DND-41 (cell line): ENCODE results near the gene CCL25.

Experiments used
- ATAC-seq: fragments of 200-7000 bp; cut with Tn5 transposase; 3 replicates; pipeline ENCODE4 v1.9.1; 2021; ENCODE audit warnings: low read depth; ENCODE audit not compliant: insufficient read depth
- DNase-seq: peaks from one replicate; pipeline ENCODE4 v3.0.0-alpha.2; 2020
- H2AFZ ChIP-seq: 2 replicates; pipeline ENCODE4 v1.6.0; 2012; ENCODE audit warnings: low read depth, low read length
- H3K27ac ChIP-seq: 2 replicates; pipeline ENCODE4 v1.5.1; 2012; ENCODE audit warnings: low read length, inconsistent platforms
- H3K27me3 ChIP-seq: fragments of 200-600 bp; sonication (generic); 2 replicates; pipeline ENCODE4 v1.6.0; 2012; ENCODE audit warnings: low read length, mild to moderate bottlenecking, inconsistent platforms; ENCODE audit not compliant: insufficient read depth, poor library complexity
- H3K36me3 ChIP-seq: 2 replicates; pipeline ENCODE4 v1.5.1; 2012; ENCODE audit warnings: low read length, inconsistent platforms; ENCODE audit not compliant: insufficient read depth
- H3K4me1 ChIP-seq: 2 replicates; pipeline ENCODE4 v1.5.1; 2012; ENCODE audit warnings: mild to moderate bottlenecking, low read length; ENCODE audit not compliant: insufficient read depth
- H3K4me2 ChIP-seq: 2 replicates; pipeline ENCODE4 v1.6.0; 2012; ENCODE audit warnings: mild to moderate bottlenecking, moderate library complexity, low read length, inconsistent platforms; ENCODE audit not compliant: insufficient read depth
- H3K4me3 ChIP-seq, 2 experiments: fragments of 200-600 bp in 1 of 2; shearing (Covaris generic) in 1 of 2; 2 replicates each; pipeline ENCODE4 v1.5.1; 2012 to 2016; ENCODE audit warnings: inconsistent platforms in 2 of 2, low read length in 2 of 2, mild to moderate bottlenecking in 2 of 2, low read depth in 1 of 2, moderate library complexity in 1 of 2
- H3K79me2 ChIP-seq: 2 replicates; pipeline ENCODE4 v1.6.0; 2012; ENCODE audit warnings: low read length, inconsistent platforms; ENCODE audit not compliant: insufficient read depth
- H3K9ac ChIP-seq: 2 replicates; pipeline ENCODE4 v1.6.0; 2012; ENCODE audit warnings: low read depth, mild to moderate bottlenecking, inconsistent platforms, low read length, moderate library complexity
- H3K9me3 ChIP-seq: 2 replicates; pipeline ENCODE4 v1.5.1; 2012; ENCODE audit warnings: low read length, moderate library complexity, mild to moderate bottlenecking, inconsistent platforms; ENCODE audit not compliant: insufficient read depth, severe bottlenecking
- H4K20me1 ChIP-seq: 2 replicates; pipeline ENCODE4 v1.6.0; 2012; ENCODE audit warnings: low read length; ENCODE audit not compliant: insufficient read depth
- CTCF ChIP-seq: IDR thresholded peaks from 2 replicates; pipeline ENCODE4 v1.5.1; 2012; ENCODE audit warnings: borderline replicate concordance, low read length, moderate library complexity, mild to moderate bottlenecking; ENCODE audit not compliant: poor library complexity, severe bottlenecking; ENCODE audit errors: extremely low read depth
- EZH2 ChIP-seq: IDR thresholded peaks from 3 replicates; pipeline ENCODE4 v1.6.1; 2012; ENCODE audit warnings: borderline replicate concordance, low read depth, mild to moderate bottlenecking, moderate library complexity, low read length, inconsistent platforms; ENCODE audit not compliant: severe bottlenecking

CCL25 gene

DNA sequence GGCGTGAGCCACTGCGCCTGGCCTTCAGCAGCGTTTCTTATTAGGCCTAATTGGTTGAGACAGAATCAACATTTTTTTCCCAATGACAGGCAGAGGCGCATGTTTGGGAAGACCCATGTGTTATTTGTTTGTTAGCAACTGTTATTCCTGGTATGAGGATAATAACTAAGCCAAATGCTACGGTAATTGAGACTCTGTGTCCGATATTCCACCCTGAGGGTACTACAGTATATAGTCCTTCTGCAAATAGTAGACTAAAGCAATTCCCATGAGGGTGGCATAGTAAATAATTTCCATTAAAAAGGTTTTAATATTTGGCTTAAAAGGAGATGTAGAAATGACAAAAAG is 18.4 kb upstream of the CCL25 start:
- Histone ChIP-seq H3K27me3 (no peaks in the 10 kb centered on the region), H3K4me2 (no peak overlapping the region), H3K4me3 (no peak overlapping the region), H4K20me1 (no peaks in the 10 kb centered on the region), H3K36me3 (no peaks in the 10 kb centered on the region), H3K9ac (no peak overlapping the region), H3K9me3 (no peaks in the 10 kb centered on the region), H3K27ac (no peak overlapping the region), H3K79me2 (no peaks in the 10 kb centered on the region), H2AFZ (no peak overlapping the region), H3K4me1 (no peaks in the 10 kb centered on the region)
- DNase-seq (no peak), ATAC-seq (no peak)
- no peak for TF ChIP-seq EZH2
- TF ChIP-seq CTCF = no peak

GRCh38 chr19:8036434-8037099 is 16.0 kb upstream of the CCL25 start:
- ATAC-seq (no peak), DNase-seq (no peak)
- Histone ChIP-seq H3K27me3 (no peaks in the 10 kb centered on the region), H3K4me3 (no peak overlapping the region), H3K9me3 (no peaks in the 10 kb centered on the region), H3K4me1 (no peaks in the 10 kb centered on the region), H2AFZ (no peak overlapping the region), H3K4me2 (no peak overlapping the region), H3K79me2 (no peaks in the 10 kb centered on the region), H3K36me3 (no peaks in the 10 kb centered on the region), H4K20me1 (no peaks in the 10 kb centered on the region), H3K9ac (no peak overlapping the region), H3K27ac (no peak overlapping the region)
- TF ChIP-seq EZH2 = no peak
- no peak for TF ChIP-seq CTCF

DNA sequence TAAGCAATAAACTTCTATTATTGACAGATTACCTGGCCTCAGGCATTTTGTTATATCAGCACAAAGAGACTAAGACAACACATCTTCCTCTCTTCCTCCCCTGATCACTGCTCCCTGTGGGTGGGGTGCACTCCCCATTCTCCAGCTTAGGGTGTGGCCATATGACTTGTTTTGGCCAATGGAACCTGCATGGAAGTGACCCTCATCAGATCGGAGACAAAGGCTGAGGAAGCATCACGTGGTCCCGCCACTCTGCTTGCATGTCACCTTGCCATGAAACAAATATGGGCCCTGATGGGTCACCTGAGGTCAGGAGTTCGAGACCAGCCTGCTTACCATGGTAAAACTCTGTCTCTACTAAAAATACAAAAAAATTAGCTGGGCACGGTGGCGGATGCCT is 13.7 kb upstream of the CCL25 start:
- no peak overlapping the region for H3K4me2 ChIP-seq
- no peaks in the 10 kb centered on the region for H3K4me1 ChIP-seq
- no peak for DNase-seq
- no peak for ATAC-seq
- no peak overlapping the region for H3K9ac ChIP-seq
- H3K27me3 ChIP-seq = no peaks in the 10 kb centered on the region
- no peaks in the 10 kb centered on the region for H4K20me1 ChIP-seq
- H3K9me3 ChIP-seq = no peaks in the 10 kb centered on the region
- H3K79me2 ChIP-seq = no peaks in the 10 kb centered on the region
- no peak overlapping the region for H3K4me3 ChIP-seq
- H3K36me3 ChIP-seq = no peaks in the 10 kb centered on the region
- no peak overlapping the region for H2AFZ ChIP-seq
- H3K27ac ChIP-seq = no peak overlapping the region
- TF ChIP-seq EZH2 (no peak), CTCF (no peak)

GRCh38 chr19:8039231-8039630 is 13.3 kb upstream of the CCL25 start:
- TF ChIP-seq EZH2 (no peak), CTCF (no peak)
- Histone ChIP-seq H4K20me1 (no peaks in the 10 kb centered on the region), H3K27me3 (no peaks in the 10 kb centered on the region), H3K79me2 (no peaks in the 10 kb centered on the region), H3K4me1 (no peaks in the 10 kb centered on the region), H3K36me3 (no peaks in the 10 kb centered on the region), H2AFZ (no peak overlapping the region), H3K9ac (no peak overlapping the region), H3K4me2 (no peak overlapping the region), H3K4me3 (no peak overlapping the region), H3K9me3 (no peaks in the 10 kb centered on the region), H3K27ac (no peak overlapping the region)
- DNase-seq = no peak
- ATAC-seq = no peak
